ENCODE data around the gene TCF7L1. TPM values are rescaled to one million over a fixed set of nuclear protein-coding genes. Genes with fewer than 3 reads are reported as not detected.
"Not testable (repeated sequence)": the region's sequence is repeated elsewhere in the genome, so short reads cannot be mapped to it uniquely, and the experiment has no call there.

The TCF7L1 gene
- total RNA-seq, 1 donor from 2014 or later = 8.9 TPM

DNA sequence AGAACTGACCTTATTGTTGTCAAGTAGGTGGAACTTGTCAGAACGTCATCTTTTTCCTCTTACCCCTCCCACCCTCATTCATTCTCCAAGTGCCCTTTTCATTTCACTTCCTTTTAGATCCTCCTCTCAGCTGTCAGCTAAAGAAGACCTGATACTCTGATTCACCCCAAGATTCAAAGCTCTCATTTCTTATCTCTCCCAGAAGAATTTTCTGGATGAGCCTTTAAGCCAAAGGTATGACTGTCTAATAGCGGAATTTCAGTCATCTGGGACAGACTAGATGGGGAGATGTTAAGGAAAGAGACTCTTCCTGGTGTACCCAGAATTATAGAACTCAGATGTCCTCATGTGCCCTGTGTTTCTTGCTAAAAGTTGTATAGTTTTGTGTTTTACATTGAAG lies 53.9 kb downstream of the TCF7L1 start:
- no peak overlapping the region for H3K9ac ChIP-seq (ENCODE audit: low read depth in 1 of 3, low read length in 3 of 3)
- H3K4me3 ChIP-seq (ENCODE audit: low read length in 3 of 3) = no peak overlapping the region
- H3K36me3 ChIP-seq (ENCODE audit: control insufficient read depth in 3 of 3, insufficient read depth in 3 of 3, low read length in 3 of 3) = no peaks in the 10 kb centered on the region
- H3K27ac ChIP-seq (ENCODE audit: low read depth, low read length) = no peak overlapping the region
- H3K4me1 ChIP-seq (ENCODE audit: control insufficient read depth in 3 of 3, insufficient read depth in 3 of 3, low read length in 3 of 3) = peaks cover 7 to 18% (median 11%) of the 10 kb centered on the region in 3 donors
- no peaks in the 10 kb centered on the region for H3K9me3 ChIP-seq (ENCODE audit: control insufficient read depth in 3 of 3, low read length in 3 of 3)
- no peaks in the 10 kb centered on the region for H3K27me3 ChIP-seq (ENCODE audit: control insufficient read depth in 3 of 3, insufficient read depth in 3 of 3, low read length in 3 of 3)

- Histone ChIP-seq H3K9ac (ENCODE audit: low read depth in 1 of 3, low read length in 3 of 3) (no peak overlapping the region), H3K9me3 (ENCODE audit: control insufficient read depth in 3 of 3, low read length in 3 of 3) (no peaks in the 10 kb centered on the region), H3K4me3 (ENCODE audit: low read length in 3 of 3) (no peak overlapping the region), H3K27ac (ENCODE audit: low read depth, low read length) (no peak overlapping the region), H3K27me3 (ENCODE audit: control insufficient read depth in 3 of 3, insufficient read depth in 3 of 3, low read length in 3 of 3) (no peaks in the 10 kb centered on the region), H3K36me3 (ENCODE audit: control insufficient read depth in 3 of 3, insufficient read depth in 3 of 3, low read length in 3 of 3) (no peaks in the 10 kb centered on the region), H3K4me1 (ENCODE audit: control insufficient read depth in 3 of 3, insufficient read depth in 3 of 3, low read length in 3 of 3) (peaks cover 0 to 8% (median 4%) of the 10 kb centered on the region in 3 donors)
Observed at GRCh38 chr2:85188852-85189251, 55.7 kb downstream of the TCF7L1 start.

- H3K4me3 ChIP-seq (ENCODE audit: low read length in 3 of 3) = no peak overlapping the region
- H3K9ac ChIP-seq (ENCODE audit: low read depth in 1 of 3, low read length in 3 of 3) = no peak overlapping the region
- H3K9me3 ChIP-seq (ENCODE audit: control insufficient read depth in 3 of 3, low read length in 3 of 3) = no peaks in the 10 kb centered on the region
- H3K27ac ChIP-seq (ENCODE audit: low read depth, low read length) = no peak overlapping the region
- peaks cover 0 to 8% (median 4%) of the 10 kb centered on the region in 3 donors for H3K4me1 ChIP-seq (ENCODE audit: control insufficient read depth in 3 of 3, insufficient read depth in 3 of 3, low read length in 3 of 3)
- H3K27me3 ChIP-seq (ENCODE audit: control insufficient read depth in 3 of 3, insufficient read depth in 3 of 3, low read length in 3 of 3) = no peaks in the 10 kb centered on the region
- H3K36me3 ChIP-seq (ENCODE audit: control insufficient read depth in 3 of 3, insufficient read depth in 3 of 3, low read length in 3 of 3) = no peaks in the 10 kb centered on the region
Observed at GRCh38 chr2:85189606-85190270, 56.5 kb downstream of the TCF7L1 start.

DNA sequence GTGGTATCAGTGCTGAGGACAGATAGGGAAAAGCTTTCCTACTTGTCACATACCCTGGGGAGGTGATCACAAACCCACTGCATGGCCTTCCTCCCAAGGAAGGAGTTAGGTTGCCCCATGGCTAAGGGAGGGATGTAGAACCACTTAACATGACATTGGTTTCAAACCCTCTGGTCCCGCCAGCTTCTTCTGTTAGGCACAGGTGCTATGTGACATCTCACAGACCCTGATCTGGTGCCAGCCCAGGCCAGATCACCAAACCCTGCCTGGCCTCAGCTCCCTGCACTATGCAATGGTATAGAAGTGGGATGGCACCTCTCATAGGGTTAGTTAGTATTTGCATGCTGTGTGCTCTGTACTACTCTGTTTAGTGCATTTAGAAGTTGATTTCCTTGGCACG lies 58.0 kb downstream of the TCF7L1 start:
- Histone ChIP-seq H3K27ac (ENCODE audit: low read depth, low read length) (no peak overlapping the region), H3K9ac (ENCODE audit: low read depth in 1 of 3, low read length in 3 of 3) (no peak overlapping the region), H3K9me3 (ENCODE audit: control insufficient read depth in 3 of 3, low read length in 3 of 3) (no peaks in the 10 kb centered on the region), H3K27me3 (ENCODE audit: control insufficient read depth in 3 of 3, insufficient read depth in 3 of 3, low read length in 3 of 3) (no peaks in the 10 kb centered on the region), H3K4me3 (ENCODE audit: low read length in 3 of 3) (no peak overlapping the region), H3K4me1 (ENCODE audit: control insufficient read depth in 3 of 3, insufficient read depth in 3 of 3, low read length in 3 of 3) (peaks cover 3 to 11% (median 4%) of the 10 kb centered on the region in 3 donors), H3K36me3 (ENCODE audit: control insufficient read depth in 3 of 3, insufficient read depth in 3 of 3, low read length in 3 of 3) (no peaks in the 10 kb centered on the region)

DNA sequence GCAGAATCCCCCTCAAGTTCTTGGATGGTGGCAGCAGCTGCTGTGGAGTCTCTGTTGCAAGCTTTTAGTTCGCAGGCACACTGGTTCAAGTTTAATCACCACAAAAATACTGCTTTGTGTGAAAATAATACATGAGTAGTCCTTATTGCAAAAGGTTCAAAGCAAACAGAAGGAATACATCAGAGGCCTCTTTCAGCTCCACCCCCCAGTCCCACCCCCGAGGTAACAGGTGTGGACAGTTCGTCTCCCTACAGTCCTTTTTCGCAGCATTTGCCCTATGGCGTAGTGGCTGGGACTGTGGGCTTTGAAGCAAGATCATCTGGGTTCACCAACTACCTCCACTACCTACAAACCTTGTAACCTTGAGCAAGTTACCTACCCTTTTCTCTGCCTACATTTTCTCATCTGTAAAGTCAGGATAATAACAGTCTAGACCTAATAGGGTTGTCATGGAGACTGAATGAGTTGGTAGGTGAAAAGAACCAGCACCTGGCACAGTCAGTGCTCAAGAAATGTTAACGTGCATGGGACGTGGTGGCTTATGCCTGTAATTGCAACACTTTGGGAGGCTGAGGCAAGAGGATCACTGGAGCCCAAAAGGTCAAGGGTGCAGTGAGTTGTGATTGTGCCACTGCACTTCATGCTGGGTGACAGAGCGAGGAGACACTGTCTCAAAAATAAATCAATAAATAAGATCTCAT lies 61.7 kb downstream of the TCF7L1 start:
- no peak overlapping the region for H3K27ac ChIP-seq (ENCODE audit: low read depth, low read length)
- no peaks in the 10 kb centered on the region for H3K36me3 ChIP-seq (ENCODE audit: control insufficient read depth in 3 of 3, insufficient read depth in 3 of 3, low read length in 3 of 3)
- no peak overlapping the region for H3K9ac ChIP-seq (ENCODE audit: low read depth in 1 of 3, low read length in 3 of 3)
- no peaks in the 10 kb centered on the region for H3K27me3 ChIP-seq (ENCODE audit: control insufficient read depth in 3 of 3, insufficient read depth in 3 of 3, low read length in 3 of 3)
- H3K4me1 ChIP-seq (ENCODE audit: control insufficient read depth in 3 of 3, insufficient read depth in 3 of 3, low read length in 3 of 3) = peaks cover 0 to 7% (median 6%) of the 10 kb centered on the region in 3 donors
- no peaks in the 10 kb centered on the region for H3K9me3 ChIP-seq (ENCODE audit: control insufficient read depth in 3 of 3, low read length in 3 of 3)
- no peak overlapping the region for H3K4me3 ChIP-seq (ENCODE audit: low read length in 3 of 3)

- H3K4me1 ChIP-seq (ENCODE audit: control insufficient read depth in 3 of 3, insufficient read depth in 3 of 3, low read length in 3 of 3) = peaks cover 0 to 7% (median 6%) of the 10 kb centered on the region in 3 donors
- no peak overlapping the region for H3K27ac ChIP-seq (ENCODE audit: low read depth, low read length)
- H3K27me3 ChIP-seq (ENCODE audit: control insufficient read depth in 3 of 3, insufficient read depth in 3 of 3, low read length in 3 of 3) = no peaks in the 10 kb centered on the region
- H3K4me3 ChIP-seq (ENCODE audit: low read length in 3 of 3) = no peak overlapping the region
- no peaks in the 10 kb centered on the region for H3K36me3 ChIP-seq (ENCODE audit: control insufficient read depth in 3 of 3, insufficient read depth in 3 of 3, low read length in 3 of 3)
- H3K9me3 ChIP-seq (ENCODE audit: control insufficient read depth in 3 of 3, low read length in 3 of 3) = no peaks in the 10 kb centered on the region
- H3K9ac ChIP-seq (ENCODE audit: low read depth in 1 of 3, low read length in 3 of 3) = no peak overlapping the region
Observed at GRCh38 chr2:85195956-85196355, 62.8 kb downstream of the TCF7L1 start.

DNA sequence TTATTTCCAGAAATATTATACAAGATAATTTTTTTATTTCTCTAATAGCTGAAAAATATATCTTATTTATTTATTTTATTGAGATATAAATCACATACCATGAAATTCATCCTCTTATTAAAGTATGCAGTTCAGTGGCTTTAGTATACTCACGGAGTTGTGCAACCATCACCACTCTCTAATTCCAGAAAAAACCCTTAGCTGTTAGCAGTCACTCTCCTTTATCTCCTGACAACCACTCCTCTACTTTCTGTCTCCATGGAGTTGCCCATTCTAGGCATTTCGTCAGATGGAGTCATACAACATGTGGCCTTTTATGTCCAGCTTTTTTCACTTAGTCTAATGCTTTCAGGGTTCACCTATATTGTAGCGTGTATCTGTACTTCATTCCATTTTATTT lies 66.5 kb downstream of the TCF7L1 start:
- H3K9ac ChIP-seq (ENCODE audit: low read depth in 1 of 3, low read length in 3 of 3) = no peak overlapping the region
- no peaks in the 10 kb centered on the region for H3K36me3 ChIP-seq (ENCODE audit: control insufficient read depth in 3 of 3, insufficient read depth in 3 of 3, low read length in 3 of 3)
- no peaks in the 10 kb centered on the region for H3K27me3 ChIP-seq (ENCODE audit: control insufficient read depth in 3 of 3, insufficient read depth in 3 of 3, low read length in 3 of 3)
- no peaks in the 10 kb centered on the region for H3K9me3 ChIP-seq (ENCODE audit: control insufficient read depth in 3 of 3, low read length in 3 of 3)
- no peak overlapping the region for H3K4me3 ChIP-seq (ENCODE audit: low read length in 3 of 3)
- H3K4me1 ChIP-seq (ENCODE audit: control insufficient read depth in 3 of 3, insufficient read depth in 3 of 3, low read length in 3 of 3) = peaks cover 0 to 7% (median 6%) of the 10 kb centered on the region in 3 donors
- H3K27ac ChIP-seq (ENCODE audit: low read depth, low read length) = no peak overlapping the region

GRCh38 chr2:85209887-85210286 lies 76.7 kb downstream of the TCF7L1 start:
- peaks cover 17 to 31% (median 29%) of the 10 kb centered on the region in 3 donors for H3K4me1 ChIP-seq (ENCODE audit: control insufficient read depth in 3 of 3, insufficient read depth in 3 of 3, low read length in 3 of 3)
- H3K9ac ChIP-seq (ENCODE audit: low read depth in 1 of 3, low read length in 3 of 3) = no peak overlapping the region
- H3K27ac ChIP-seq (ENCODE audit: low read depth, low read length) = no peak overlapping the region
- no peak overlapping the region for H3K4me3 ChIP-seq (ENCODE audit: low read length in 3 of 3)
- no peaks in the 10 kb centered on the region for H3K36me3 ChIP-seq (ENCODE audit: control insufficient read depth in 3 of 3, insufficient read depth in 3 of 3, low read length in 3 of 3)
- H3K9me3 ChIP-seq (ENCODE audit: control insufficient read depth in 3 of 3, low read length in 3 of 3) = no peaks in the 10 kb centered on the region
- no peaks in the 10 kb centered on the region for H3K27me3 ChIP-seq (ENCODE audit: control insufficient read depth in 3 of 3, insufficient read depth in 3 of 3, low read length in 3 of 3)

GRCh38 chr2:85210511-85210910 lies 77.3 kb downstream of the TCF7L1 start:
- H3K36me3 ChIP-seq (ENCODE audit: control insufficient read depth in 3 of 3, insufficient read depth in 3 of 3, low read length in 3 of 3) = no peaks in the 10 kb centered on the region
- H3K27me3 ChIP-seq (ENCODE audit: control insufficient read depth in 3 of 3, insufficient read depth in 3 of 3, low read length in 3 of 3) = no peaks in the 10 kb centered on the region
- no peak overlapping the region for H3K4me3 ChIP-seq (ENCODE audit: low read length in 3 of 3)
- no peak overlapping the region for H3K9ac ChIP-seq (ENCODE audit: low read depth in 1 of 3, low read length in 3 of 3)
- H3K9me3 ChIP-seq (ENCODE audit: control insufficient read depth in 3 of 3, low read length in 3 of 3) = no peaks in the 10 kb centered on the region
- peaks cover 23 to 36% (median 35%) of the 10 kb centered on the region in 3 donors for H3K4me1 ChIP-seq (ENCODE audit: control insufficient read depth in 3 of 3, insufficient read depth in 3 of 3, low read length in 3 of 3)
- H3K27ac ChIP-seq (ENCODE audit: low read depth, low read length) = no peak overlapping the region

DNA sequence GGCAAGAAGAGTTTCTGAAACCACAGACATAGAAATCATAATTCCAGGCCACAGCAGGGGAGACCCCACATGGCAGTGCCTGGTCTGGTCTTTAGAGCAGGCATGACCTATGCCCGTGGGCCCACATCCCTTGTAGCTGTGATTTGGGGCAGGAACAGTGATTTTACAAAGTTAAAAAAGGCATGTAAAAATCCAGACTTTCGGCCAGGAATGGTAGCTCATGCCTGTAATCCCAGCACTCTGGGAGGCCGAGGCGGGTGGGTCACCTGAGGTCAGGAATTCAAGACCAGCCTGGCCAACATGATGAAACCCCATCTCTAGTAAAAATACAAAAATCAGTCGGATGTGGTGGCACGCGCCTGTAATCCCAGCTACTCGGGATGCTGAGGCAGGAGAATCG lies 78.4 kb downstream of the TCF7L1 start:
- not testable (repeated sequence) for H3K27me3 ChIP-seq (ENCODE audit: control insufficient read depth in 3 of 3, insufficient read depth in 3 of 3, low read length in 3 of 3)

More for the DNA sequence above, 78.4 kb downstream of the TCF7L1 start:
- not testable (repeated sequence) for H3K9me3 ChIP-seq (ENCODE audit: control insufficient read depth in 3 of 3, low read length in 3 of 3); H3K4me3 ChIP-seq (ENCODE audit: low read length in 3 of 3); H3K9ac ChIP-seq (ENCODE audit: low read depth in 1 of 3, low read length in 3 of 3); H3K36me3 ChIP-seq (ENCODE audit: control insufficient read depth in 3 of 3, insufficient read depth in 3 of 3, low read length in 3 of 3); H3K27ac ChIP-seq (ENCODE audit: low read depth, low read length)
- H3K4me1 ChIP-seq (ENCODE audit: control insufficient read depth in 3 of 3, insufficient read depth in 3 of 3, low read length in 3 of 3) = peaks cover 26 to 42% (median 41%) of the 10 kb centered on the region in 3 donors
